HEK293T (cell line): ENCODE results near the gene KCNE4.

Experiments
- FOXM1 ChIP-seq: fragments of 450-650 bp; IDR thresholded peaks from 2 replicates; pipeline ENCODE4 v1.6.1; 2017; ENCODE audit warnings: mild to moderate bottlenecking, borderline replicate concordance
- HDGF ChIP-seq: fragments of 450-650 bp; IDR thresholded peaks from 2 replicates; pipeline ENCODE4 v1.6.1; 2017; ENCODE audit warnings: antibody characterized with exemption, borderline replicate concordance
- LEF1 ChIP-seq: fragments of 450-650 bp; IDR thresholded peaks from 2 replicates; pipeline ENCODE4 v1.6.1; 2017; ENCODE audit warnings: mild to moderate bottlenecking, borderline replicate concordance
- SP1 ChIP-seq: fragments of 450-650 bp; IDR thresholded peaks from 2 replicates; pipeline ENCODE4 v1.6.1; 2017
- SUZ12 ChIP-seq: fragments of 450-650 bp; IDR thresholded peaks from 2 replicates; pipeline ENCODE4 v1.6.1; 2016; ENCODE audit warnings: mild to moderate bottlenecking
- TARDBP ChIP-seq: fragments of 450-650 bp; IDR thresholded peaks from 2 replicates; pipeline ENCODE4 v1.6.1; 2016
- ZNF384 ChIP-seq: fragments of 450-650 bp; IDR thresholded peaks from 2 replicates; pipeline ENCODE4 v1.6.1; 2016

DNA sequence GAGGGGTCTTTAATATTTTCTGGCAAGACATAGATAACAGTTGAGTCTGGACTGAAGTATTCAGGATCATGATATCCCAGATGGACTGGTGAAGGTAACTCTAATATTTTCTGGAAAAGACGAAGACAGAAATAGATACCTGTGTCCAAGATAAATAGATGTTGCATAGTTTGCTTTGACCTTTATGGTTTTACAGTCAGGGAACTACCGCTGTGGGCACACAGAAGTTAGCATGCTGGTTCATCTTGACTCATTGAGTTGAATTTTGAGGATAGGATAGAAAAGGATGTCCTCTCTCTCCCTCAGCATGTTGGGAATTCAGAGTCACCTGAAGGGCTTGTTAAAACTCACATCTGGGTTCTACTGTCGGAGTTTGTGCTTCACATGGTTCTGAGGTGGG, 20.8 kb downstream of the KCNE4 start:
- TF ChIP-seq FOXM1: no peak
- no peak for TF ChIP-seq SUZ12
- TF ChIP-seq HDGF: no peak
- TF ChIP-seq LEF1: no peak
- no peak for TF ChIP-seq SP1
- TF ChIP-seq TARDBP: no peak
- TF ChIP-seq ZNF384: no peak
